Stimulated activated CD4-positive, alpha-beta T cell treated with anti-CD3 and anti-CD28 coated beads, Interleukin-2, amount 100 ng/mL, for 24 hours (primary cell): ENCODE data around the gene NSMF.

ENCODE experiments used
- DNase-seq, 2 donors: peaks; one replicate each; pipeline ENCODE4 v3.0.0-alpha.2; 2020

The NSMF gene

GRCh38 chr9:137491735-137492432, 32.8 kb upstream of the NSMF start:
- DNase-seq, result no peak

- DNase-seq, result no peak
Observed at GRCh38 chr9:137490532-137491186, 31.5 kb upstream of the NSMF start.

- no peak for DNase-seq
Observed at GRCh38 chr9:137488906-137489305, 29.8 kb upstream of the NSMF start.

GRCh38 chr9:137488327-137488653, 29.2 kb upstream of the NSMF start:
- no peak for DNase-seq

GRCh38 chr9:137487454-137488326, 28.6 kb upstream of the NSMF start:
- DNase-seq, result no peak

- no peak for DNase-seq
Observed at GRCh38 chr9:137486545-137487453, 27.7 kb upstream of the NSMF start.

- DNase-seq, result no peak
Observed at GRCh38 chr9:137486141-137486490, 27.0 kb upstream of the NSMF start.

- no peak for DNase-seq
Observed at GRCh38 chr9:137485343-137486140, 26.4 kb upstream of the NSMF start.

GRCh38 chr9:137484551-137485315, 25.6 kb upstream of the NSMF start:
- no peak for DNase-seq

- no peak for DNase-seq
Observed at GRCh38 chr9:137482094-137482781, 23.1 kb upstream of the NSMF start.

- DNase-seq, result no peak
Observed at GRCh38 chr9:137480686-137481683, 21.9 kb upstream of the NSMF start.

GRCh38 chr9:137479892-137480685, 21.0 kb upstream of the NSMF start:
- DNase-seq, result no peak

GRCh38 chr9:137478962-137479861, 20.1 kb upstream of the NSMF start:
- no peak for DNase-seq

GRCh38 chr9:137478613-137478961, 19.5 kb upstream of the NSMF start:
- DNase-seq, result no peak

- DNase-seq, result no peak
Observed at GRCh38 chr9:137477778-137478612, 18.9 kb upstream of the NSMF start.

- DNase-seq, result no peak
Observed at GRCh38 chr9:137476856-137477255, 17.7 kb upstream of the NSMF start.
